ENCODE results near the gene PRKAR1B. TPM values are rescaled to one million over a fixed set of nuclear protein-coding genes. Genes with fewer than 3 reads are reported as not detected.
"Not testable (repeated sequence)": the region's sequence is repeated elsewhere in the genome, so short reads cannot be mapped to it uniquely, and the experiment has no call there.

The PRKAR1B gene
- total RNA-seq, 2 experiments from 2014 or later: 48.7 to 49.9 TPM

- H3K9me3 Mint-ChIP-seq: no peaks in the 10 kb centered on the region
- no peak for ATAC-seq
- no peaks in the 10 kb centered on the region for H3K4me1 Mint-ChIP-seq (ENCODE audit: low read depth)
- no peak overlapping the region for H3K4me3 Mint-ChIP-seq
- POLR2A ChIA-PET: no interaction called here
- CTCF ChIA-PET: no interaction called here
- H3K27me3 Mint-ChIP-seq: no peaks in the 10 kb centered on the region
- TF ChIP-seq CTCF (IDR thresholded peaks at IDR 0.05): no peak
- peaks cover 39% of the 10 kb centered on the region for H3K36me3 Mint-ChIP-seq (ENCODE audit: low read depth)
- intact Hi-C loops (cut with micrococcal nuclease): no loop called here
- no peak for DNase-seq
- no peak overlapping the region for H3K27ac Mint-ChIP-seq
These were observed 28.3 kb upstream of the PRKAR1B start for GRCh38 chr7:755413-755805.

GRCh38 chr7:754531-755412 is 27.7 kb upstream of the PRKAR1B start:
- Mint-ChIP-seq H3K36me3 (ENCODE audit: low read depth) (peaks cover 35% of the 10 kb centered on the region), H3K9me3 (no peaks in the 10 kb centered on the region), H3K4me3 (no peak overlapping the region), H3K4me1 (ENCODE audit: low read depth) (no peaks in the 10 kb centered on the region), H3K27me3 (no peaks in the 10 kb centered on the region), H3K27ac (no peak overlapping the region)
- TF ChIP-seq CTCF (IDR thresholded peaks at IDR 0.05): no peak
- no peak for DNase-seq
- CTCF ChIA-PET: no interaction called here
- POLR2A ChIA-PET: no interaction called here
- intact Hi-C loops (cut with micrococcal nuclease): no loop called here
- no peak for ATAC-seq

- CTCF ChIA-PET: no interaction called here
- intact Hi-C loops (cut with micrococcal nuclease): no loop called here
- Mint-ChIP-seq H3K4me1 (ENCODE audit: low read depth) (no peaks in the 10 kb centered on the region), H3K36me3 (ENCODE audit: low read depth) (peaks cover 26% of the 10 kb centered on the region), H3K4me3 (no peak overlapping the region), H3K9me3 (no peaks in the 10 kb centered on the region), H3K27me3 (no peaks in the 10 kb centered on the region), H3K27ac (no peak overlapping the region)
- ATAC-seq: no peak
- TF ChIP-seq CTCF (IDR thresholded peaks at IDR 0.05): no peak
- no peak for DNase-seq
- POLR2A ChIA-PET: no interaction called here
These were observed 26.1 kb upstream of the PRKAR1B start for GRCh38 chr7:753190-753589.

GRCh38 chr7:752256-752655 is 25.2 kb upstream of the PRKAR1B start:
- POLR2A ChIA-PET: interaction anchor here (0.9 kb wide), 1 partner anchor 11 kb away, joined by 4 read pairs; no protein-coding TSS in a partner anchor

GRCh38 chr7:751826-752225 is 24.7 kb upstream of the PRKAR1B start:
- no peak for DNase-seq
- Mint-ChIP-seq H3K9me3 (no peaks in the 10 kb centered on the region), H3K4me3 (no peak overlapping the region), H3K27me3 (no peaks in the 10 kb centered on the region), H3K36me3 (ENCODE audit: low read depth) (peaks cover 23% of the 10 kb centered on the region), H3K4me1 (ENCODE audit: low read depth) (peaks cover 2% of the 10 kb centered on the region), H3K27ac (no peak overlapping the region)
- ChIA-PET CTCF (no interaction called here), POLR2A (no interaction called here)
- TF ChIP-seq CTCF (IDR thresholded peaks at IDR 0.05): no peak
- intact Hi-C loops (cut with micrococcal nuclease): no loop called here
- ATAC-seq: no peak

More at GRCh38 chr7:752256-752655, 25.2 kb upstream of the PRKAR1B start:
- H3K9me3 Mint-ChIP-seq; CTCF ChIA-PET; H3K27ac Mint-ChIP-seq; H3K4me3 Mint-ChIP-seq; H3K4me1 Mint-ChIP-seq (ENCODE audit: low read depth); ATAC-seq; H3K27me3 Mint-ChIP-seq; DNase-seq; intact Hi-C loops (cut with micrococcal nuclease): not testable (repeated sequence)
- peaks cover 22% of the 10 kb centered on the region for H3K36me3 Mint-ChIP-seq (ENCODE audit: low read depth)
